PC-3 (cell line): Measurements from ENCODE around the gene IFNL1. TPM values are rescaled to one million over a fixed set of nuclear protein-coding genes. Genes with fewer than 3 reads are reported as not detected.

Experiments
- ATAC-seq: fragments of 200-7000 bp; cut with Tn5 transposase; 2 replicates; pipeline ENCODE4 v1.9.1; 2020; ENCODE audit warnings: mild to moderate bottlenecking, moderate library complexity
- BruUV-seq: library from RNA; stranded (reverse); fragments of 400-500 nt; replicated peaks from 2 replicates; lab custom pipeline; 2021; lab: Mats Ljungman, UMichigan
- CTCF ChIA-PET: fragments of 300-600 bp; sonication (Branson Sonifier 250); formaldehyde crosslinking; loops from one replicate; lab custom pipeline; 2022; ENCODE audit warnings: antibody characterized with exemption; lab: Charles Lee
- POLR2A ChIA-PET: fragments of 300-600 bp; sonication (Branson Sonifier 250); formaldehyde crosslinking; loops from one replicate; lab custom pipeline; 2022; ENCODE audit warnings: antibody characterized with exemption; ENCODE audit not compliant: unreplicated experiment; lab: Charles Lee
- DNase-seq: peaks from one replicate; pipeline ENCODE4 v3.0.0-alpha.2; 2015
- H2AFZ ChIP-seq: fragments of 300-600 bp; sonication (generic); 2 replicates; pipeline ENCODE4 v1.6.0; 2016; ENCODE audit warnings: antibody characterized with exemption, low read length
- H3F3A ChIP-seq: fragments of 300-600 bp; sonication (generic); one replicate; pipeline ENCODE4 v1.6.0; 2017; ENCODE audit warnings: antibody characterized with exemption, low read length, control low read depth, mild to moderate bottlenecking; ENCODE audit not compliant: unreplicated experiment
- H3K27ac ChIP-seq: fragments of 300-600 bp; sonication (generic); 2 replicates; pipeline ENCODE4 v1.5.1; 2016; ENCODE audit warnings: mild to moderate bottlenecking, low read length
- H3K27me3 ChIP-seq: fragments of 300-600 bp; sonication (generic); 2 replicates; pipeline ENCODE4 v1.6.1; 2016; ENCODE audit warnings: low read length, mixed read lengths
- H3K36me3 ChIP-seq: fragments of 300-600 bp; sonication (generic); 2 replicates; pipeline ENCODE4 v1.6.1; 2016; ENCODE audit warnings: low read depth, mixed run types, low read length, mixed read lengths
- H3K4me1 ChIP-seq: fragments of 300-600 bp; sonication (generic); 2 replicates; pipeline ENCODE4 v1.5.1; 2016; ENCODE audit warnings: low read length; ENCODE audit not compliant: insufficient read depth
- H3K4me2 ChIP-seq: fragments of 300-600 bp; sonication (generic); 2 replicates; pipeline ENCODE4 v1.6.0; 2016; ENCODE audit warnings: low read length
- H3K4me3 ChIP-seq: fragments of 300-600 bp; sonication (generic); 2 replicates; pipeline ENCODE4 v1.5.1; 2016; ENCODE audit warnings: mild to moderate bottlenecking, low read length, mixed read lengths
- H3K79me2 ChIP-seq: fragments of 300-600 bp; sonication (generic); 2 replicates; pipeline ENCODE4 v1.6.1; 2017; ENCODE audit warnings: low read length, mixed read lengths
- H3K9ac ChIP-seq: fragments of 300-600 bp; sonication (generic); 2 replicates; pipeline ENCODE4 v1.6.0; 2016; ENCODE audit warnings: mild to moderate bottlenecking, low read length
- H3K9me2 ChIP-seq: fragments of 300-600 bp; sonication (generic); replicated peaks from 2 replicates; pipeline ENCODE4 v1.6.1; 2016; ENCODE audit warnings: mixed run types, low read length, mixed read lengths
- H3K9me3 ChIP-seq: fragments of 300-600 bp; sonication (generic); 2 replicates; pipeline ENCODE4 v1.6.1; 2016; ENCODE audit warnings: low read length, mixed read lengths
- H4K20me1 ChIP-seq: fragments of 300-600 bp; sonication (generic); 2 replicates; pipeline ENCODE4 v1.6.1; 2016; ENCODE audit warnings: low read length, mixed read lengths
- CTCF ChIP-seq: fragments of 300-600 bp; sonication (generic); conservative IDR thresholded peaks from 2 replicates; pipeline ENCODE4 v1.5.1; 2017; ENCODE audit warnings: antibody characterized with exemption, low read depth, mild to moderate bottlenecking, low read length
- EZH2 ChIP-seq: fragments of 300-600 bp; sonication (generic); IDR thresholded peaks from one replicate; pipeline ENCODE4 v1.6.1; 2017; ENCODE audit warnings: antibody characterized with exemption, mild to moderate bottlenecking, low read length; ENCODE audit not compliant: unreplicated experiment
- EZH2phosphoT487 ChIP-seq: fragments of 300-600 bp; sonication (generic); IDR thresholded peaks from 2 replicates; pipeline ENCODE4 v1.6.1; 2018; ENCODE audit warnings: mild to moderate bottlenecking, antibody characterized with exemption, low read length, borderline replicate concordance
- intact Hi-C: fragments of 100-400 bp; cut with micrococcal nuclease; formaldehyde crosslinking; loops from 2 replicates; pipeline ENCODE4 v1.9.0; 2023
- total RNA-seq: library from RNA; depleted of rRNA; stranded (reverse); fragments of >200 nt; gene quantifications from 2 replicates; pipeline ENCODE4 v1.2.3, GENCODE V29; 2014

The IFNL1 gene
- total RNA-seq, 1 experiment from 2014 or later = not detected

GRCh38 chr19:39304185-39304513 lies 7.9 kb downstream of the IFNL1 start:
- Histone ChIP-seq H3K4me2 (no peak overlapping the region), H3K27me3 (no peaks in the 10 kb centered on the region), H3K79me2 (no peaks in the 10 kb centered on the region), H3K9ac (no peak overlapping the region), H4K20me1 (no peaks in the 10 kb centered on the region), H3K27ac (no peak overlapping the region), H3K9me2 (no peaks in the 10 kb centered on the region), H3K4me1 (no peaks in the 10 kb centered on the region), H3K36me3 (no peaks in the 10 kb centered on the region), H3F3A (no peaks in the 10 kb centered on the region), H3K9me3 (no peaks in the 10 kb centered on the region), H3K4me3 (no peak overlapping the region), H2AFZ (no peak overlapping the region)
- TF ChIP-seq CTCF (no peak), EZH2phosphoT487 (no peak), EZH2 (no peak)
- POLR2A ChIA-PET = no interaction called here
- no peak for ATAC-seq
- DNase-seq = no peak
- CTCF ChIA-PET = interaction anchor here (0.5 kb wide), 1 partner anchor 380 kb away, joined by 3 read pairs; no protein-coding TSS in a partner anchor
- no TSS peak for BruUV-seq
- intact Hi-C loops = no loop called here

GRCh38 chr19:39304701-39305571 lies 8.7 kb downstream of the IFNL1 start:
- Histone ChIP-seq H3K4me3 (no peak overlapping the region), H4K20me1 (no peaks in the 10 kb centered on the region), H3K4me2 (no peak overlapping the region), H3K9me2 (no peaks in the 10 kb centered on the region), H3K9ac (no peak overlapping the region), H2AFZ (no peak overlapping the region), H3K79me2 (no peaks in the 10 kb centered on the region), H3K36me3 (no peaks in the 10 kb centered on the region), H3K9me3 (no peaks in the 10 kb centered on the region), H3K27ac (no peak overlapping the region), H3F3A (no peaks in the 10 kb centered on the region), H3K27me3 (no peaks in the 10 kb centered on the region), H3K4me1 (no peaks in the 10 kb centered on the region)
- ChIA-PET CTCF (no interaction called here), POLR2A (no interaction called here)
- no TSS peak for BruUV-seq
- intact Hi-C loops = no loop called here
- TF ChIP-seq CTCF (no peak), EZH2 (no peak), EZH2phosphoT487 (no peak)
- no peak for DNase-seq
- ATAC-seq = no peak

- CTCF ChIA-PET = no interaction called here
- Histone ChIP-seq H3K9me3 (no peaks in the 10 kb centered on the region), H3K79me2 (no peaks in the 10 kb centered on the region), H3K4me2 (no peak overlapping the region), H3K4me3 (no peak overlapping the region), H3K9me2 (no peaks in the 10 kb centered on the region), H3K4me1 (no peaks in the 10 kb centered on the region), H3K36me3 (no peaks in the 10 kb centered on the region), H3K27me3 (no peaks in the 10 kb centered on the region), H3F3A (no peaks in the 10 kb centered on the region), H2AFZ (no peak overlapping the region), H3K9ac (no peak overlapping the region), H3K27ac (no peak overlapping the region), H4K20me1 (no peaks in the 10 kb centered on the region)
- intact Hi-C loops = no loop called here
- no peak for ATAC-seq
- BruUV-seq = no TSS peak
- TF ChIP-seq CTCF (no peak), EZH2 (no peak), EZH2phosphoT487 (no peak)
- POLR2A ChIA-PET = no interaction called here
- DNase-seq = no peak
Measured at GRCh38 chr19:39306075-39306474, 9.9 kb downstream of the IFNL1 start.
